ENCODE measurements around the gene BTBD7.

DNA sequence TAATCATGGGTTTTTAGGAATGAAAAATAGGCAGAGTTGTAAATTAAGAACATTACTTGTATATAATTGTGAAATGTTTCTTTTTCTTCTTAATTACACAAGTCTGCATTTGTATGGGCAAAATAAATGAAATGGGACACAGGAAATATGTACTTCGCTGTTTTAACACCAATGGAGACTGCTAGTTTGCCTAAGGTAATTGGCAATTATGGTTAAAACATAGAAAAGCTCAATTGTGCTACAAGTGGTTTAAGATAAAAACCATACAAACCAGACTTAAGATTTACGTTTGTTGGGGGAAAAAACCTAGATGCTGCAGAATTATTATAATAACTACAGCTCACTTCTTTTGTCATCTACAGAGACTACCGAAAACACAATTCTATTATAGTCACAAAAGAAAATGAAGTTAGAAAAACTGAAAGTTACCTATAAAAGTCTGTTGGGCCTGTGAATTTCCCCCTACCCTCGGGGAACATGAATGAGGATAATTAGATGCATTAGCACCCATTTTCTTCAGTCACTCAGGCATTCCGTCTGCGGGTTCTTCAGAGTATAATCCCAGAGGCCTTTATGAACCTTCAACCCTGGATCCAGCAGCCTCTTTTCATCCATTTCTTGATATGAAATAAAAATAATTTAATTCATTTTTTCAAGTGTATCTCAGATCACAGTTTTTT is 37.2 kb downstream of the BTBD7 start:
- TF ChIP-seq, protein P1, sequence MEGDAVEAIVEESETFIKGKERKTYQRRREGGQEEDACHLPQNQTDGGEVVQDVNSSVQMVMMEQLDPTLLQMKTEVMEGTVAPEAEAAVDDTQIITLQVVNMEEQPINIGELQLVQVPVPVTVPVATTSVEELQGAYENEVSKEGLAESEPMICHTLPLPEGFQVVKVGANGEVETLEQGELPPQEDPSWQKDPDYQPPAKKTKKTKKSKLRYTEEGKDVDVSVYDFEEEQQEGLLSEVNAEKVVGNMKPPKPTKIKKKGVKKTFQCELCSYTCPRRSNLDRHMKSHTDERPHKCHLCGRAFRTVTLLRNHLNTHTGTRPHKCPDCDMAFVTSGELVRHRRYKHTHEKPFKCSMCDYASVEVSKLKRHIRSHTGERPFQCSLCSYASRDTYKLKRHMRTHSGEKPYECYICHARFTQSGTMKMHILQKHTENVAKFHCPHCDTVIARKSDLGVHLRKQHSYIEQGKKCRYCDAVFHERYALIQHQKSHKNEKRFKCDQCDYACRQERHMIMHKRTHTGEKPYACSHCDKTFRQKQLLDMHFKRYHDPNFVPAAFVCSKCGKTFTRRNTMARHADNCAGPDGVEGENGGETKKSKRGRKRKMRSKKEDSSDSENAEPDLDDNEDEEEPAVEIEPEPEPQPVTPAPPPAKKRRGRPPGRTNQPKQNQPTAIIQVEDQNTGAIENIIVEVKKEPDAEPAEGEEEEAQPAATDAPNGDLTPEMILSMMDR (IDR thresholded peaks at IDR 0.05), result no peak
- TF ChIP-seq POLR2AphosphoS5 (IDR thresholded peaks at IDR 0.05; ENCODE audit: insufficient read depth in 1 of 2, low read depth in 1 of 2), result no peak
- no peak for TF ChIP-seq POLR2A (IDR thresholded peaks at IDR 0.05)

Measured in vagina (tissue), 2 donors.